Suppressor macrophage (primary cell): ENCODE results near the gene MLLT1.

ENCODE experiments used
- DNase-seq, 4 experiments: peaks; one replicate each; pipeline ENCODE4 v3.0.0-alpha.2; 2020 to 2022

Gene MLLT1

GRCh38 chr19:6273701-6274601 lies 5.8 kb downstream of the MLLT1 start:
- DNase-seq, result peak; percentile 86 to 92 (median 92)

- DNase-seq, result no peak
Measured at GRCh38 chr19:6272913-6273600, 6.7 kb downstream of the MLLT1 start.

DNA sequence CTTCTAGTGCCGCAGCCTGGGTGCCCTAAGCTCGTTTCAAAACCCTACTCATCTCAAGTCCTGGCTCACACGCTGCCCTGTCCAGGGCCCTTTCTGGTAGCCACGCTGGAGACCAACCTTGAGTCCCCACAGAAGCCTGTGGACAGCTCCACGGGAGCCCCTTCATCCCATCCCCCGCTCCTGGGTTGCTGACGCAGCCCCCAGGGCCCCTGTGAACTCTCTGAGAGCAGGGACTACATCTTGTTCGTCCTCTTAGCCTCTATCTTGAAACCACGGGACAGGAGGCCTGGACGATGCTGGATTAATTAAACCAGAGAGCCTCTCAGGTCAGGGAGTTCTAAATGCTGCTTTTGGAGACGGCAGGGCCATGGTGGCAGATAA lies 7.4 kb downstream of the MLLT1 start:
- DNase-seq, result no peak

DNA sequence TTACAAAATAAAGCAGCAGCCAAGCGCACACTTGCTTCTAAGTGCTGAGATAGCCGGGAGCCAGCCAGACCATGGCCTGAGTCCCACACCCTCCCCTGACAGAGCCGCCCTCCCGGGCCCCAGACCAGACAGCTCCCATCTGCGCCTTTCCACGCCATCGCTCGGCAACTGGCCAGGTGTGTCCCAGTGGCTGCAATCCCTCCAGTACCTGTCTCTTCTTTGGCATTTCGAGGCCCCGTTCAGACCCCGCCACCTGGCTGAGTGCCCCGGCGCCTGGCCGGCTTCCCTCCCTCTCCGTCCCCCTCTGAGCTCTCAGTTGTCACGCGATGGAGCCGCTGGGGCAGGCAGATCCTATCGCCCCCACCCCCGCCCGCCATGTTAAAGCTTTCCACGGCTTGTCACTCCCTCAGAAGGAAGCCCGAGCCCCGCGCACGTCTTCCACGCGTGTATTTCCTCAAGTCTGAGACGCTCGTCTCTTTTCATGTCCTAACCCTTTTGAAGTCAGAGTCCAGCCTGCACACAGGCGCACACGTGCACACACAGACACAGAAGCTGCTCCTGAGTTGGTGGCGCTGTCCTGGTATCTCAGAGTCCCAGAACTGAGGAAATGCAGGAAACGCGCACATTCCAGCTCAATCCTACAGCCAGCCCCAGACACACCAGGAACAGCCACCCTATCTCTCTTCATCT lies 7.9 kb downstream of the MLLT1 start:
- no peak for DNase-seq

GRCh38 chr19:6271251-6271650 lies 8.5 kb downstream of the MLLT1 start:
- no peak for DNase-seq

- no peak for DNase-seq
Measured at GRCh38 chr19:6270822-6271221, 9.0 kb downstream of the MLLT1 start.

DNA sequence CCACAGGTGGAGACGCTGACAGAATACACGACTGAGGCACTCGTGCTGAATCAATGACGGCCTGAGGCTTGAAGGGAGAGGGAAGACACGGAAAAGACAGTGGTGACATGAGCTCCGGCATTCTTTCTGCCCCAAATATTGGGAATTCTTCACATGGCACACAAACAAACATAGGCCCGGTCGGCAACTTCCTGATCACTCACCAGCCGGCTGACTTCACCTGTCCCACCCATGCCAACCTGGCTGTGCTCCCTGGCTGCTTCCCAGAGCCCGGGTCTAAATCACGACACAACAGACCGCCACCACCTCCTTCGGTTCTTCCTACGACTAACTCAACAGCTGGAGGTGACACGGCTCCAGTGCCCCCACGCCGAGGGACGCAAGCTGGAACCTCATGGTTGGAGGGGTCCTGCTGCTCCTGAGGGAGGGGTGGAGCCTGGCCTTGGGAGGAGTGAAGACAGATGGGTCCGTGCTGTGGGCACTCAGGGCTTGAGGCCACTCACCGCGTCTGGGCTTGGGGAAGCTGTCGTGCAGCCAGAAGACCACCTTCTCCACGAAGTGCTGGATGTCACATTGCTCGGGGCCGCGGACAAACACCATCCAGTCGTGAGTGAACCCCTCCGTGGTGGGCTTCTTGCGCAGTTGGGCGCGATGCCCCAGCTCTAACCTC lies 9.6 kb downstream of the MLLT1 start:
- no peak for DNase-seq

DNA sequence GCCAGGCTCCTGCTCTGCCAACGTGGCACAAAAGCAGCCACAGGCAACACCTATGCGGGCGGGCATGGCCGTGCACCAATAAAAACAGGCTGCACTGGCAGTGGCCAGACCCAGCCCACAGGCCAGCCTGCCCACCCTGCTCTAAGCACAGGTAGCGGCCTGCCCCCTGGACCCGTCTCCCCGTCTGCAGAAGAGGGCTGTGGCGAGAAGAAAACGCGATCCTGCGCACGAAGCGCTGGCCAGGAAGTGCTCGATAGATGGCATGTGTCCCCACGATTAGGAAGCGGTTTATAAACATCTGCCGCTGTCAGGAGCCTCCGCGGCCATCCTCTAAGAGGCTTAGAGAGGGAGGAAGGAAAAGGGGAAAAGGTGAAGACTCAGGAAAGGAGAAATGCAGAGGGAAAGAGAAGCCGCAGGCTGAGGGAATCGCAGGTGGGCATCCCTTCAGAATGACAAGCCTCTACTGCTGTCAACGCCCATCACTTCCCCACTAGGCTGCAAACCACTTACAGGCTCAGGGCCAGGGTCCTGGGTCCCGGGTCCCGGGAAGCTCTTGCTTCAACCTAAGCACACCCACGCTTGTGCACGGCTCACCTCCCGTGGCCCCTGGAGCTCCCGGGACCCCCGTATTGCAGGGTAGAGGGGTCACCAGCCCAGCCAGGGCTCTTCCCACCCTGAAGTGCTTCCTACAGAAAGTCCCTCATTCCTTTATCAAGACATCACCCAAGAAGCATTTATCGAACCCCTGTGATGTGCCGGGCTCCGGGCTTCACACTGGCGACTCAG lies 10.5 kb downstream of the MLLT1 start:
- no peak for DNase-seq

DNA sequence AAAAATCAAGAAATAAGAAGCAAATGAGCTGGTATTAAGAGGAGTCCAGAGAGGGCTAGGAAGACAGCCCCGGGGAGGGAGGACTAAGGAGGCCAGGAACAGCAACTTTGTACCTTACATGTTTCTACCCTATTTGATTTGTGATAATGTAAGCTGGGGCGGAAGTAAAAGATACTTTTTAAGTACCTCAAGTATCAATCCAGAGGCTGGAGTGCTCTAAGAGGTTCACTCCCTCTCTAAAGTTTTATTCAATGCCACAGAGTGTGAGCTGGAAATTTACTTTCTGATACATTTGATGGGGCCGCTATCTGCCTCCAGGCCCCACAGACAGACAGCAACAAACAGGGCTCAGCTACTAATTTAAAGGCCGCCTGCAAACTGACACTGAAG lies 11.4 kb downstream of the MLLT1 start:
- DNase-seq, result no peak

DNA sequence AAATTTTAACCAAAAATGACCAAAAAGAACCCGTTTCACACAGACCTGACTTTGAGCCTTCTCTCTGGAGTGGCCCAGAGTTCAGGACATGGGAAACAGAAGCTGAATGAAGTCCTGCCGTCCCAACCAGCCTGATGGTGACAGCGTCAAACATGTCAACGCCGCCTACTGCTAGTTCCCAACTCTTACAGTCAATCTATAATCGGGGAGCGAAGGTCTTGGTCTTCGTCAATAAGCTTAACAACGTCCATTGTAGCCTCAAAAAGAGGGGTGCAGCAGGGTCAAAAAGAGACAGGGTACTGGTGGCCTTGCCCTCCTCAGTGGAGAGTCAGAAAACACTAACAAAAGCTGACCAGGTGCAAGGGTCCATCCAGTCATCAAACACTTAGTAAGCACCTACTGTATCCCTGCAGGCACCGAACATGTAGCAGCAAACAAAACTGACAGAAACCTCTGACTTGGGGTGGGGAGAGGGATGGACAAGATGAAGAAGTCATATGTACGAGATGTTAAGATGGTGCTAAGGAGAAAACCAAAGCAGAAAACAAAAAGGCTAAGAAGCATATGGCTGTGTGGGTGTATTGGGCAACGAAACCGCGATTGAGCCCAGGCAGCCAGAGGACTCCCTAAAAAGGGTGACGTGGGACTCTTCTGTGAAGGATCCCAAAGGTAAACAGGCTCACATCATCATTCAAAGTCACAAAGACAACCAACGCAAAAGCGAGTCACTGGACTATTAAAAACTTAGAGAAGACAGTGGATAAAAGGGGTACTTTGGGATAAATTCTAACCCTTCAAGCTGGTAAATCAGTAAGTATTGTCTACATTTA lies 12.0 kb downstream of the MLLT1 start:
- DNase-seq, result no peak

DNA sequence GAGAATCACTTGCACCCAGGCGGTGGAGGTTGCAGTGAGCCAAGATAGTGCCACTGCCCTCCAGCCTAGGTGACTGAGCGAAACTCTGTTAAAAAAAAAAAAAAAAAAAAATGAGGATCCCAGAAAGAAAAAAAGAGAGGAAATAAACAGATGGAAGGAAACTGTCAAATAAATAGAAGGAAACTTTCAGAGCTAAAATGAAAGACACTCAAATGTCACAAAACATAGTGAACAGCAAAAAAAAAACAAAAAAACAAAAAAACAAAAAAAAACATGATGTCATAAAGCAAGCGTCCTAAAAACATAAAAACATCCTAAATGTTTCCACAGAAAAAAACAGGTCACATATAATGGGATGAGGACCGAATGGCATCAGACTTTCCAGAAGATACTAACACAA lies 15.0 kb downstream of the MLLT1 start:
- no peak for DNase-seq

DNA sequence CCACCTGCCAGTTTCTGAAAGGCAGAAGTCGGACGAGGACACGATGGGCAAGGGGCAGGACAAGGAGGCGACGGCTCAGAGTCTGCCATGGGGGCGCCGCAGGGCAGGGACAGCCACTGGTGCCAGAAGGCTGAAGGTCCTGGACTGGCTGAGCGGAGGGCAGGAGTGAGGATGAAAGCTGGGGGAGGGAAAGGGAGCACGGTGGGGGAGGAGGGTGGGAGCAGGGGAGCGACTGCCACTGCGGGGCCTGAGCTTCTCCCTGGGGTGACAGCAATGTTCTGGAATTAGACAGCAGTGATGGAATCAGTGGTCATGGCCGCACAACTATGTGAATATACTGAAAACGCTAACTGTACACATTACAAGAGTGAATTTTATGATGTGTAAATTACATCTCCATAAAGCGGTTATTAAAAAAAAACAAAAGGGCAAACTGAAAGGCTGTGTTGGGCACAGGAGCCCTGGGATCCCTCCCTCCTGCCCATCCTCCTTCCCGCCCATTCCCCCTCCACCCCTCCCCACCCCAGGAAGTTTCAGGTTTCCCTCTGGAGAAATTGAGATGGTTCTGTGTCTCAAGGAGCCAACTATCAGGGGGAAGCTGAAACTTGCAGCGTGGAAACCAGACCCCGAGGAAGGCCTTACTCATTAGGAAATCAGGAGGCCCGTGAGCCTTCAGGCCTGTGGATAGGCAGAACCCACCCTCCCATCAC lies 15.9 kb downstream of the MLLT1 start:
- no peak for DNase-seq

GRCh38 chr19:6263306-6263705 lies 16.5 kb downstream of the MLLT1 start:
- no peak for DNase-seq

DNA sequence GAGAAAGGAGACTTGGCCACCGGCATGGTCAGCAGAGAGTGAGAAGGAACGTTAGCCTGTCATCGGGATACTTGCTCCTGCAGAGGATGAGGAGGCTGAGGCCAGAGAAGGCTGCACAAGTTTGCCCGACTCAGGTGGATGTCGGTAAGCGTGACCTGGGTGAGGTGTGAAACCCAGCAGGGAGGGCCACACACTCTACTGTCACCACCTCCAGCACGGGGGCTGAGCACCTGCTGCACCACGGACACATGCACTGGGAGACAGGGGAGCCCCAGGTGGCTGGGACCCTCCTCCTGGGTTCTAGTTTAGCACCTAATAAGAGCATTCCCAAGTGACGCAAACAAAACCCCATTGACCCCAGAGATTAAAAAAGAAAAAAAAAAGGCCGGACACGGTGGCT lies 17.3 kb downstream of the MLLT1 start:
- no peak for DNase-seq

- DNase-seq, result no peak
Measured at GRCh38 chr19:6261883-6262282, 17.9 kb downstream of the MLLT1 start.

DNA sequence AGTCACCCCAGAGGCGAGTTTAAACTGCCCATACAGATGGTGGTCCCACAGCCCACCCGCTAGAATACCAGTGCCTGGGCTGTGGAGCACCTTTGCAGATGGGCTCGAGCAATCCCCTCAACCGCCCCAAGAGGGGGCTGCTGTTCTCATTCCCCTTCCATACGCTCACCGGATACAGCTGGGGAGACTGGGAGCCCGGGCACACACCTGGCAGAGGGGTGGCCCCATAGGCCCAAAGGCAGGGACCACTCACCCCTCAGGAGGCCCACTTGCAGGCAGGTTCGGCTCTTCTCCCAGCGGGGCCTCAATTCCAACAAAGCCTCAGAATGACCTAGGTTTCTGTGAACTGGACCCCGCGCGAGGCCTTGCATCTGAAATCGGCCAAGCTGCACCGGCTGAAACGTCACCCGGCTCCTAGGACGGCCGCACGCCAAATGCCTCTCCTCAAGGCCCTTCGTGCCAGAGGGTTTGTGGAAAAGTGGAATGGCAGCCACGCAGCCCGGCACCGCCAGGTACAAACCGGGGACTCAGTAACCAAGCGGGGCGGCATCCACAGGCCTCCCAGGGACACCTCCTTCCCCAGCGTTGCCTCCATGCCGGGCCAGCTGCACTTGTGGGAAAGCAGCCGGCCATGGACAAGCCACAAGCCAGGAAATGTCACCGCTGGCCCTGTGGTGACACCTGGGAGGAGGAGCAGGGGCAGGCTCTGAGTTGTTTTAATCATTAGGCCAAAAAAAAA lies 18.7 kb downstream of the MLLT1 start:
- peak in 3 of 4 experiments; percentile 14 to 64 (median 35) for DNase-seq

GRCh38 chr19:6260376-6260775 lies 19.4 kb downstream of the MLLT1 start:
- DNase-seq, result no peak

DNA sequence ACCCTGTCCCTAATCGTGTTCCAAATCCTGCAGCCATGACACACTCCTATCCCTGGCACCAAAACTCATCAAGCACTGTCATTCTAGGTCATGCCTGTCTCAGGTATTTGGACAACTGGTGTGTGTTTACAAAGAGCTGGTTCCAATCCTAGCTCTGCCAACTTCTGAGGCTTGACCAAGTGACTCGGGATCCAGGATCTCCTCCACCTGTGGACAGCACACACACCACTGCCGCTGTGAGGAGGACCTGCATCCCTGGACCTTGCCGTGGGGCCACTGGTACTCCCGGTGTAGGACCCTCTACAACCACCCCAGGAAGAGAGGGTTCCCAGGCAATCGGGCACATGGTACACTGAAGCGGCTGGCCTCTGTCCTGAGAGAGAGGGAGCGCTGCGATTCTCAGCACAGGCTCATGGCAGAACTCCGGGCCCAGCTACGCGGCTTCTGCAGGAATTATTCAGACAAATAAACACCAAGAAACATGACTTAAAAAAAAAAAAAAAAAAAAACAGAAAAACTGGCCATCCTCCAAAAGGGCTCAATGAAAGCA lies 20.4 kb downstream of the MLLT1 start:
- no peak for DNase-seq

DNA sequence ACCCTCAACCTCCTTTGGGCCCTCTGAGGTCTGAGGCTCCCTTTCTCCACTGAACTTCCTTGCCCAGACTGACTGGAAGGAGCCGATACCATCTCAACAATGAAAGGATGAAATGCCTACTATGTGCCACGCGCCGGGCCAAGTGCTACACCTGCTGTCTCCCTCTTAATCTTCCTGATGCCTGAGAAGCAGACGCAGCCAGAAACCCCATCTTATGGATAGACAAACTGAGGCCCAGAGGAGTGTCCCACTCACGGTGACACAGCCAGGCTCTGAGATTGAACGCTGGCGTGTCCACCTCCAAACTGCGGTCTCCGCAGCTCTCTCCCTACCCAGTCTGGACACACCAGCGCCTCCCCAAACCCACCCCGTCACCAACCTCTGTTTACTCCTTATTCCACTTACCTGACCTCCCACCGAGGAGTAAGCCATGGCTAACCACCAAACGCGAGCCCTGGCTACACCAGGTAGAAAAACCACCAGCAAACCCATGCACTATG lies 20.9 kb downstream of the MLLT1 start:
- DNase-seq, result no peak
